ENCODE measurements around the gene BUD13.
A peak's percentile ranks its signal among the peaks of the same experiment; 100 is the strongest.

The BUD13 gene

GRCh38 chr11:116792869-116793771 lies 20.3 kb upstream of the BUD13 start:
- DNase-seq (ENCODE audit: low spot score) = no peak

- DNase-seq (ENCODE audit: low spot score) = no peak
Measured at GRCh38 chr11:116792144-116792868, 19.5 kb upstream of the BUD13 start.

- no peak for DNase-seq (ENCODE audit: low spot score)
Measured at GRCh38 chr11:116791813-116792143, 19.0 kb upstream of the BUD13 start, which contains the start of gene APOA5. Gene APOA5 (minus strand): TSS chr11:116791879. CDS start chr11:116791860, 19 bp downstream.

- DNase-seq (ENCODE audit: low spot score) = peak; percentile 76
Measured at GRCh38 chr11:116791002-116791812, 18.4 kb upstream of the BUD13 start.

GRCh38 chr11:116790167-116791001 lies 17.6 kb upstream of the BUD13 start:
- no peak for DNase-seq (ENCODE audit: low spot score)

- no peak for DNase-seq (ENCODE audit: low spot score)
Measured at GRCh38 chr11:116788975-116789374, 16.2 kb upstream of the BUD13 start.

- no peak for DNase-seq (ENCODE audit: low spot score)
Measured at GRCh38 chr11:116788534-116788933, 15.7 kb upstream of the BUD13 start.

- DNase-seq (ENCODE audit: low spot score) = peak; percentile 84
Measured at GRCh38 chr11:116787786-116788486, 15.1 kb upstream of the BUD13 start, which contains the start of gene ZPR1. Gene ZPR1 (minus strand): TSS chr11:116788023. CDS start chr11:116787990, 33 bp downstream.

GRCh38 chr11:116787436-116787785 lies 14.6 kb upstream of the BUD13 start:
- no peak for DNase-seq (ENCODE audit: low spot score)

- no peak for DNase-seq (ENCODE audit: low spot score)
Measured at GRCh38 chr11:116786966-116787365, 14.2 kb upstream of the BUD13 start.

- DNase-seq (ENCODE audit: low spot score) = no peak
Measured at GRCh38 chr11:116786326-116786725, 13.5 kb upstream of the BUD13 start.

- peak; percentile 12 for DNase-seq (ENCODE audit: low spot score)
Measured at GRCh38 chr11:116782728-116783127, 9.9 kb upstream of the BUD13 start.

GRCh38 chr11:116778556-116778955 lies 5.8 kb upstream of the BUD13 start:
- no peak for DNase-seq (ENCODE audit: low spot score)

- DNase-seq (ENCODE audit: low spot score) = no peak
Measured at GRCh38 chr11:116777056-116777455, 4.3 kb upstream of the BUD13 start.

GRCh38 chr11:116776522-116776984 lies 3.8 kb upstream of the BUD13 start:
- DNase-seq (ENCODE audit: low spot score) = no peak

- no peak for DNase-seq (ENCODE audit: low spot score)
Measured at GRCh38 chr11:116775975-116776374, 3.2 kb upstream of the BUD13 start.

- DNase-seq (ENCODE audit: low spot score) = no peak
Measured at GRCh38 chr11:116774661-116775060, 1.9 kb upstream of the BUD13 start.

GRCh38 chr11:116773203-116774097 lies 663 bp upstream of the BUD13 start:
- no peak for DNase-seq (ENCODE audit: low spot score)

GRCh38 chr11:116771935-116772334 lies 852 bp downstream of the BUD13 start:
- DNase-seq (ENCODE audit: low spot score) = no peak

- DNase-seq (ENCODE audit: low spot score) = no peak
Measured at GRCh38 chr11:116762132-116762531, 10.7 kb downstream of the BUD13 start.
